Type B pancreatic cell (in vitro differentiated cells): ENCODE measurements around the gene TGFB2. TPM values are rescaled to one million over a fixed set of nuclear protein-coding genes. Genes with fewer than 3 reads are reported as not detected.

Experiments used
- DNase-seq: peaks from one replicate; pipeline ENCODE4 v3.0.0; 2021; ENCODE audit warnings: mixed read lengths; ENCODE audit not compliant: unreplicated experiment; ENCODE audit errors: extremely low spot score
- H3K27ac Mint-ChIP-seq: 2 replicates; pipeline ENCODE4 v1.8.0; 2021; ENCODE audit warnings: mild to moderate bottlenecking, mixed read lengths
- H3K27me3 Mint-ChIP-seq: 2 replicates; pipeline ENCODE4 v1.8.0; 2021; ENCODE audit warnings: mixed read lengths
- H3K36me3 Mint-ChIP-seq: 2 replicates; pipeline ENCODE4 v1.8.0; 2021; ENCODE audit warnings: mixed read lengths
- H3K4me1 Mint-ChIP-seq: one replicate; pipeline ENCODE4 v1.8.0; 2021; ENCODE audit warnings: mixed read lengths; ENCODE audit not compliant: unreplicated experiment
- H3K4me3 Mint-ChIP-seq: 2 replicates; pipeline ENCODE4 v1.8.0; 2021; ENCODE audit warnings: mild to moderate bottlenecking, mixed read lengths
- H3K9me3 Mint-ChIP-seq: 2 replicates; pipeline ENCODE4 v1.8.0; 2021; ENCODE audit warnings: mixed read lengths
- CTCF ChIP-seq: fragments of 200-600 bp; sonication (generic); conservative IDR thresholded peaks from 2 replicates; pipeline ENCODE4 v1.5.0; 2021; ENCODE audit warnings: antibody characterized with exemption, mild to moderate bottlenecking
- total RNA-seq: library from RNA; stranded (reverse); gene quantifications from 2 replicates; pipeline ENCODE4 v1.2.1, GENCODE V29; 2021; ENCODE audit warnings: low replicate concordance

Gene TGFB2
- total RNA-seq, 1 donor from 2014 or later: 207 TPM

GRCh38 chr1:218376722-218377121, 31.6 kb downstream of the TGFB2 start:
- no peak for TF ChIP-seq CTCF
- Mint-ChIP-seq H3K27me3 (no peaks in the 10 kb centered on the region), H3K4me3 (no peak overlapping the region), H3K27ac (no peak overlapping the region), H3K9me3 (no peaks in the 10 kb centered on the region), H3K4me1 (peaks cover 53% of the 10 kb centered on the region), H3K36me3 (peaks cover 17% of the 10 kb centered on the region)
- no peak for DNase-seq

- DNase-seq: no peak
- TF ChIP-seq CTCF: no peak
- peak overlapping the region; percentile 21 for H3K27ac Mint-ChIP-seq
- peaks cover 49% of the 10 kb centered on the region for H3K4me1 Mint-ChIP-seq
- peaks cover 17% of the 10 kb centered on the region for H3K36me3 Mint-ChIP-seq
- H3K9me3 Mint-ChIP-seq: no peaks in the 10 kb centered on the region
- H3K27me3 Mint-ChIP-seq: no peaks in the 10 kb centered on the region
- H3K4me3 Mint-ChIP-seq: no peak overlapping the region
Measured at GRCh38 chr1:218377143-218377660, 32.1 kb downstream of the TGFB2 start.

- Mint-ChIP-seq H3K27me3 (no peaks in the 10 kb centered on the region), H3K4me3 (peak overlapping the region; percentile 74), H3K27ac (peak overlapping the region; percentile 69), H3K36me3 (peaks cover 29% of the 10 kb centered on the region), H3K9me3 (no peaks in the 10 kb centered on the region), H3K4me1 (peaks cover 39% of the 10 kb centered on the region)
- no peak for DNase-seq
- no peak for TF ChIP-seq CTCF
Measured at GRCh38 chr1:218380125-218380977, 35.2 kb downstream of the TGFB2 start.

- Mint-ChIP-seq H3K9me3 (no peaks in the 10 kb centered on the region), H3K4me1 (peaks cover 32% of the 10 kb centered on the region), H3K27ac (no peak overlapping the region), H3K36me3 (peaks cover 24% of the 10 kb centered on the region), H3K27me3 (no peaks in the 10 kb centered on the region), H3K4me3 (no peak overlapping the region)
- no peak for TF ChIP-seq CTCF
- DNase-seq: no peak
Measured at GRCh38 chr1:218382261-218382660, 37.1 kb downstream of the TGFB2 start.

GRCh38 chr1:218383051-218383450, 37.9 kb downstream of the TGFB2 start:
- H3K4me1 Mint-ChIP-seq: peaks cover 32% of the 10 kb centered on the region
- TF ChIP-seq CTCF: no peak
- H3K27ac Mint-ChIP-seq: no peak overlapping the region
- H3K36me3 Mint-ChIP-seq: peaks cover 24% of the 10 kb centered on the region
- no peak for DNase-seq
- no peaks in the 10 kb centered on the region for H3K27me3 Mint-ChIP-seq
- H3K4me3 Mint-ChIP-seq: no peak overlapping the region
- no peaks in the 10 kb centered on the region for H3K9me3 Mint-ChIP-seq
